ENCODE data around the gene TMEM120B. TPM values are rescaled to one million over a fixed set of nuclear protein-coding genes. Genes with fewer than 3 reads are reported as not detected.

Gene TMEM120B
- total and polyA plus RNA-seq, 2 of the 4 experiments (the other 2 are of a cell fraction): 10.6 to 18.4 TPM

DNA sequence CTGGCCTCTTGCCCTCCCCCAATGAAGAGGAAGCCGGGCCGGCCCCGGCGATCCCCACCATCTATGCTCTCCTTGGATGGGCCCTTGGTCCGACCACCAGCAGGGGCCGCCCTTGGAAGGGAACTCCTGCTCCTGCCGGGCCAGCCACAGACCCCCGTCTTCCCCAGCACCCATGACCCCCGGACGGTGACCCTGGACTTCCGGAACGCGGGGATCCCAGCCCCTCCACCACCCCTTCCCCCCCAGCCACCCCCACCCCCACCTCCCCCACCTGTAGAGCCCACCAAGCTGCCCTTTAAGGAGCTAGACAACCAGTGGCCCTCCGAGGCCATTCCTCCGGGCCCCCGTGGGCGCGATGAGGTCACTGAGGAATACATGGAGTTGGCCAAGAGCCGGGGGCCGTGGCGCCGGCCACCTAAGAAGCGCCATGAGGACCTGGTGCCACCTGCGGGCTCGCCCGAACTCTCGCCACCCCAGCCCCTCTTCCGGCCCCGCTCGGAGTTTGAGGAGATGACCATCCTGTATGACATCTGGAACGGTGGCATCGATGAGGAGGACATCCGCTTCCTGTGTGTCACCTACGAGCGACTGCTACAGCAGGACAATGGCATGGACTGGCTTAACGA is 110.7 kb downstream of the TMEM120B start:
- Histone ChIP-seq H4K8ac (ENCODE audit: low read depth in 2 of 2, low read length in 2 of 2) (no peak overlapping the region), H3K4me2 (ENCODE audit: low read depth, low read length) (no peak overlapping the region), H3K4ac (ENCODE audit: low read depth, low read length) (no peak overlapping the region), H3K27ac (ENCODE audit: insufficient read depth, low read length) (no peak overlapping the region), H3K9ac (ENCODE audit: low read depth, low read length) (no peak overlapping the region), H3K14ac (replicated peaks; ENCODE audit: low read depth, low read length) (no peak overlapping the region), H3K56ac (ENCODE audit: extremely low read depth, insufficient read depth, low read length) (no peak overlapping the region), H2BK120ac (ENCODE audit: low read depth, low read length) (no peak overlapping the region), H2BK20ac (ENCODE audit: low read depth, low read length) (no peak overlapping the region), H4K5ac (ENCODE audit: low read depth, low read length) (no peak overlapping the region), H3K4me1 (ENCODE audit: control insufficient read depth, insufficient read depth, low read length) (no peaks in the 10 kb centered on the region), H2BK15ac (ENCODE audit: low read depth, low read length) (no peak overlapping the region), H2AFZ (replicated peaks; ENCODE audit: low read length, poor library complexity) (no peak overlapping the region), H3K23ac (ENCODE audit: low read depth, low read length) (no peak overlapping the region), H2BK5ac (ENCODE audit: low read depth, low read length, poor library complexity, severe bottlenecking) (no peak overlapping the region), H3K9me3 (ENCODE audit: control insufficient read depth, insufficient read depth, low read length) (no peaks in the 10 kb centered on the region), H3K18ac (ENCODE audit: low read depth, low read length) (no peak overlapping the region), H2AK9ac (replicated peaks; ENCODE audit: low read depth, low read length, poor library complexity) (no peak overlapping the region), H2AK5ac (ENCODE audit: low read depth, low read length) (no peak overlapping the region; the same call in 1 of the 2 replicates), H3K4me3 (ENCODE audit: insufficient read depth, low read depth, low read length) (no peak overlapping the region), H3K9me1 (ENCODE audit: insufficient read depth, low read length) (no peaks in the 10 kb centered on the region), H3K79me1 (ENCODE audit: low read depth in 1 of 2, low read length in 2 of 2) (peaks cover 14 to 58% of the 10 kb centered on the region in 2 experiments; a peak in 3 of 4 replicates), H4K91ac (ENCODE audit: insufficient read depth, low read depth, low read length) (no peak overlapping the region), H3K27me3 (ENCODE audit: control insufficient read depth, insufficient read depth, low read length) (no peaks in the 10 kb centered on the region), H4K20me1 (ENCODE audit: insufficient read depth, low read length) (peaks cover 4% of the 10 kb centered on the region), H3K36me3 (ENCODE audit: control insufficient read depth, insufficient read depth, low read length) (peaks cover 63% of the 10 kb centered on the region)
- ChIA-PET CTCF (no interaction called here), POLR2A (ENCODE audit: unreplicated experiment) (no interaction called here)
- in situ Hi-C loops (cut with MboI; ENCODE audit: low sequenced_read_pairs): no loop called here
- intact Hi-C loops (cut with micrococcal nuclease): no loop called here
- TF ChIP-seq RFX5 (IDR thresholded peaks at IDR 0.05; ENCODE audit: low read depth, low read length) (no peak), FOS (IDR thresholded peaks at IDR 0.05; ENCODE audit: low read depth, low read length) (no peak), CHD1 (IDR thresholded peaks at IDR 0.05; ENCODE audit: low read depth, low read length) (no peak), SMC3 (IDR thresholded peaks at IDR 0.05; ENCODE audit: low read depth, low read length) (peak; percentile 6; the same call in 1 of the 2 replicates)
- TF ChIP-seq, protein P1, sequence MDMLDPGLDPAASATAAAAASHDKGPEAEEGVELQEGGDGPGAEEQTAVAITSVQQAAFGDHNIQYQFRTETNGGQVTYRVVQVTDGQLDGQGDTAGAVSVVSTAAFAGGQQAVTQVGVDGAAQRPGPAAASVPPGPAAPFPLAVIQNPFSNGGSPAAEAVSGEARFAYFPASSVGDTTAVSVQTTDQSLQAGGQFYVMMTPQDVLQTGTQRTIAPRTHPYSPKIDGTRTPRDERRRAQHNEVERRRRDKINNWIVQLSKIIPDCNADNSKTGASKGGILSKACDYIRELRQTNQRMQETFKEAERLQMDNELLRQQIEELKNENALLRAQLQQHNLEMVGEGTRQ (IDR thresholded peaks at IDR 0.05; ENCODE audit: low read depth, low read length): no peak
- 95% methylated on average over 23 of the region's 36 CpGs; no CpG with 5 or more reads in 1 of the 2 experiments for WGBS, 2 experiments (ENCODE audit: extremely low coverage in 2 of 2, insufficient read length in 1 of 2)
- no peak for DNase-seq
- ATAC-seq (ENCODE audit: low read depth): no peak
- no TSS peak for BruUV-seq (replicated peaks)
- dilution Hi-C loops (cut with HindIII; ENCODE audit: low sequenced_read_pairs, unreplicated experiment): no loop called here

All from IMR-90 (cell line).